GM12878 (cell line): Measurements from ENCODE around the gene LMTK2. TPM values are rescaled to one million over a fixed set of nuclear protein-coding genes. Genes with fewer than 3 reads are reported as not detected.

Experiments used
- ATAC-seq: fragments of 200-7000 bp; cut with Tn5 transposase; 3 replicates; pipeline ENCODE4 v1.9.1; 2020; ENCODE audit warnings: mild to moderate bottlenecking, moderate library complexity
- BruUV-seq: library from RNA; stranded (reverse); fragments of 400-500 nt; replicated peaks from 2 replicates; lab custom pipeline; 2021; lab: Mats Ljungman, UMichigan
- CTCF ChIA-PET: fragments of 300-600 bp; sonication (Branson Sonifier 250); formaldehyde crosslinking; extraction: SDS; loops from one replicate; lab custom pipeline; 2021; ENCODE audit warnings: inconsistent platforms; lab: Yijun Ruan, JAX
- POLR2A ChIA-PET: fragments of 350-600 bp; formaldehyde crosslinking; extraction: SDS; loops from one replicate; lab custom pipeline; 2021; ENCODE audit warnings: inconsistent platforms; lab: Charles Lee
- RAD21 ChIA-PET: fragments of 300-600 bp; sonication (Branson Sonifier 250); formaldehyde crosslinking; loops from one replicate; lab custom pipeline; 2023; ENCODE audit warnings: antibody characterized with exemption; ENCODE audit not compliant: unreplicated experiment; lab: Charles Lee
- SMC1A ChIA-PET: fragments of 300-600 bp; sonication (Branson Sonifier 250); formaldehyde crosslinking; loops from one replicate; lab custom pipeline; 2023; ENCODE audit not compliant: unreplicated experiment, uncharacterized antibody; lab: Charles Lee
- DNase-seq: peaks from one replicate; pipeline ENCODE4 v3.0.0-alpha.2; 2011; ENCODE audit warnings: low read depth, low spot score
- FAIRE-seq: peaks from 3 replicates; lab custom pipeline; 2011; peaks lifted over from hg19 to GRCh38; lab: Jason Lieb, UNC
- H2AFZ ChIP-seq: 2 replicates; pipeline ENCODE4 v1.6.0; 2011; ENCODE audit warnings: low read depth, low read length, control low read depth; ENCODE audit not compliant: control insufficient read depth
- H3K27ac ChIP-seq: 2 replicates; pipeline ENCODE4 v1.5.1; 2011; ENCODE audit warnings: control low read depth; ENCODE audit not compliant: control insufficient read depth, insufficient read depth
- H3K27me3 ChIP-seq, 2 experiments: replicated peaks in 1 of 2; 2 replicates each; pipeline versions ENCODE4 v1.6.0 to v1.6.1; 2011; ENCODE audit warnings: low read length in 1 of 2; ENCODE audit not compliant: control insufficient read depth in 2 of 2, insufficient read depth in 2 of 2
- H3K36me3 ChIP-seq, 2 experiments: 2 replicates each; pipeline ENCODE4 v1.5.1; 2011; ENCODE audit warnings: low read length in 1 of 2; ENCODE audit not compliant: control insufficient read depth in 2 of 2, insufficient read depth in 2 of 2
- H3K4me1 ChIP-seq: 2 replicates; pipeline ENCODE4 v1.6.1; 2011; ENCODE audit warnings: mild to moderate bottlenecking, low read length, moderate library complexity, mixed read lengths; ENCODE audit not compliant: control insufficient read depth, insufficient read depth
- H3K4me2 ChIP-seq: 2 replicates; pipeline ENCODE4 v1.6.0; 2011; ENCODE audit warnings: control low read depth; ENCODE audit not compliant: control insufficient read depth, insufficient read depth
- H3K4me3 ChIP-seq: fragments of 200-600 bp; sonication (generic); 2 replicates; pipeline ENCODE4 v1.5.1; 2016
- H3K79me2 ChIP-seq: 2 replicates; pipeline ENCODE4 v1.6.0; 2011; ENCODE audit warnings: low read length; ENCODE audit not compliant: control insufficient read depth, insufficient read depth
- H3K9ac ChIP-seq: 2 replicates; pipeline ENCODE4 v1.8.0; 2011; ENCODE audit warnings: low read length, control low read depth, mixed read lengths; ENCODE audit not compliant: control insufficient read depth, insufficient read depth
- H3K9me3 ChIP-seq: replicated peaks from 3 replicates; pipeline ENCODE4 v1.5.1; 2011; ENCODE audit warnings: mild to moderate bottlenecking, low read length; ENCODE audit not compliant: control insufficient read depth, insufficient read depth
- H4K20me1 ChIP-seq: 2 replicates; pipeline ENCODE4 v1.6.0; 2011; ENCODE audit not compliant: control insufficient read depth, insufficient read depth
- ATF3 ChIP-seq: IDR thresholded peaks from 2 replicates; pipeline ENCODE4 v1.6.1; 2011; ENCODE audit warnings: low read depth, mild to moderate bottlenecking, low read length, moderate library complexity, borderline replicate concordance; ENCODE audit errors: extremely low read depth
- DPF2 ChIP-seq: fragments of 450-650 bp; IDR thresholded peaks from 2 replicates; pipeline ENCODE4 v1.6.1; 2017; ENCODE audit warnings: mild to moderate bottlenecking
- E2F4 ChIP-seq: IDR thresholded peaks from 2 replicates; pipeline ENCODE4 v1.6.1; 2012; ENCODE audit warnings: low read depth, low read length, improper control_type of control experiment
- E4F1 ChIP-seq: fragments of 450-650 bp; IDR thresholded peaks from 2 replicates; pipeline ENCODE4 v1.6.1; 2018; ENCODE audit warnings: borderline replicate concordance, mild to moderate bottlenecking; ENCODE audit not compliant: partially characterized antibody
- HDGF ChIP-seq: fragments of 450-650 bp; IDR thresholded peaks from 2 replicates; pipeline ENCODE4 v1.6.1; 2016; ENCODE audit warnings: antibody characterized with exemption
- IKZF2 ChIP-seq, 2 experiments: fragments of 450-650 bp; IDR thresholded peaks; 2 replicates each; pipeline ENCODE4 v1.6.1; 2017; ENCODE audit warnings: mild to moderate bottlenecking in 2 of 2, moderate library complexity in 2 of 2
- PAX5 ChIP-seq: IDR thresholded peaks from 2 replicates; pipeline ENCODE4 v1.6.1; 2011; ENCODE audit warnings: low read depth, low read length, borderline replicate concordance
- SMARCA5 ChIP-seq: fragments of 450-650 bp; IDR thresholded peaks from 2 replicates; pipeline ENCODE4 v1.6.1; 2017; ENCODE audit warnings: mild to moderate bottlenecking
- TAF1 ChIP-seq: IDR thresholded peaks from 2 replicates; pipeline ENCODE4 v1.6.1; 2011; ENCODE audit warnings: mild to moderate bottlenecking, low read depth, low read length, borderline replicate concordance
- TCF7 ChIP-seq: IDR thresholded peaks from 2 replicates; pipeline ENCODE4 v1.6.1; 2014; ENCODE audit warnings: antibody characterized with exemption, borderline replicate concordance
- ZBTB4 ChIP-seq: fragments of 450-650 bp; formaldehyde crosslinking; IDR thresholded peaks from 2 replicates; pipeline ENCODE4 v1.4.0; 2022; ENCODE audit warnings: mild to moderate bottlenecking, moderate library complexity
- ZNF207 ChIP-seq: fragments of 450-650 bp; IDR thresholded peaks from 2 replicates; pipeline ENCODE4 v1.6.1; 2014; ENCODE audit warnings: antibody characterized with exemption, mild to moderate bottlenecking, borderline replicate concordance
- ZNF622 ChIP-seq: fragments of 450-650 bp; IDR thresholded peaks from 2 replicates; pipeline ENCODE4 v1.6.1; 2017; ENCODE audit warnings: mild to moderate bottlenecking, inconsistent platforms
- WGBS: methylation state at CpG from one replicate; pipeline ENCODE4 v1.1.6; 2016; ENCODE audit warnings: low lambda C conversion rate; ENCODE audit not compliant: insufficient replicate concordance, insufficient coverage; ENCODE audit errors: missing lambda C conversion rate; 5-methylcytosine and 5-hydroxymethylcytosine counted together
- in situ Hi-C: fragments of 300-500 bp; cut with MboI; formaldehyde crosslinking; loops from 9 replicates; pipeline ENCODE4 v1.14.3; 2018; ENCODE audit warnings: mixed read lengths
- intact Hi-C: fragments of 100-400 bp; cut with micrococcal nuclease; formaldehyde crosslinking; loops from one replicate; pipeline ENCODE4 v1.14.2; 2022; ENCODE audit not compliant: unreplicated experiment
- polyA plus RNA-seq, 11 experiments: library from polyadenylated mRNA; depleted of rRNA in 4 of 11; unstranded in 6 of 11; stranded (reverse) in 5 of 11; fragments of >200 nt; fragmentation: Nextera tagmentation in 4 of 11; fragmentation: Illumina TruSeq in 1 of 11; extraction: Ambion mirVana in 4 of 11; extraction: Trizol in 1 of 11; gene quantifications; 1 replicate in 1 of 11; 2 replicates in 10 of 11; pipeline versions ENCODE4 v1.2.1 to v1.2.3, GENCODE V29; 2011 to 2016; ENCODE audit warnings: inconsistent platforms in 2 of 11, missing spikeins in 2 of 11, low read depth in 1 of 11
- total RNA-seq, 4 experiments: library from RNA; depleted of rRNA in 3 of 4; stranded (reverse); fragments of >200 nt in 3 of 4; fragmentation: Illumina TruSeq in 1 of 4; extraction: Trizol in 1 of 4; gene quantifications; 2 replicates each; pipeline versions ENCODE4 v1.2.1 to v1.2.3, GENCODE V29; 2013 to 2021

LMTK2 gene
- total and polyA plus RNA-seq, 10 of the 15 experiments (the other 5 are each of a cell fraction or from before 2014, with no cell fraction given) = 0.68 to 8.7 (median 4.6) TPM

GRCh38 chr7:98178321-98178720 is 71.7 kb downstream of the LMTK2 start (continued):
- no peak for TF ChIP-seq E4F1

- ChIA-PET CTCF (interaction anchor here (1.5 to 4.5 kb wide), 3 partner anchors 11 to 158 kb away, joined by 3 to 31 read pairs (median 12); no protein-coding TSS in a partner anchor), SMC1A (interaction anchor here (1.4 to 1.8 kb wide), 2 partner anchors 10 to 156 kb away, joined by 4 to 6 read pairs; no protein-coding TSS in a partner anchor)
- no peak for FAIRE-seq
- TF ChIP-seq ZNF207 (no peak), ATF3 (no peak), TAF1 (no peak), TCF7 (no peak), ZBTB4 (no peak), E2F4 (no peak), HDGF (no peak), ZNF622 (no peak), PAX5 (no peak), DPF2 (no peak), SMARCA5 (no peak), IKZF2 (IDR thresholded peaks at IDR 0.05) (no peak)
Observed at GRCh38 chr7:98178762-98179490, 72.3 kb downstream of the LMTK2 start.

More at GRCh38 chr7:98178762-98179490, 72.3 kb downstream of the LMTK2 start:
- no peak overlapping the region for H3K4me3 ChIP-seq
- H3K9me3 ChIP-seq = no peaks in the 10 kb centered on the region; the same call in 2 of the 3 replicates
- H3K79me2 ChIP-seq = no peaks in the 10 kb centered on the region
- RAD21 ChIA-PET = interaction anchor here (1.2 to 1.6 kb wide), 2 partner anchors 10 to 157 kb away, joined by 3 to 5 read pairs; no protein-coding TSS in a partner anchor
- no peak overlapping the region for H3K9ac ChIP-seq
- no TSS peak for BruUV-seq
- no peaks in the 10 kb centered on the region; a peak in 2 of 4 replicates for H3K36me3 ChIP-seq
- H2AFZ ChIP-seq = no peak overlapping the region
- in situ Hi-C loops (no loop called here), intact Hi-C loops (no loop called here)
- ATAC-seq (no peak), DNase-seq (no peak)
- no peak overlapping the region for H3K27ac ChIP-seq
- no peaks in the 10 kb centered on the region for H3K4me1 ChIP-seq
- no peaks in the 10 kb centered on the region for H4K20me1 ChIP-seq
- no peaks in the 10 kb centered on the region for H3K27me3 ChIP-seq
- POLR2A ChIA-PET = no interaction called here
- H3K4me2 ChIP-seq = no peak overlapping the region
- 86% methylated on average over 10 of the region's 10 CpGs for WGBS
